ENCODE measurements around the gene MFSD6.

DNA sequence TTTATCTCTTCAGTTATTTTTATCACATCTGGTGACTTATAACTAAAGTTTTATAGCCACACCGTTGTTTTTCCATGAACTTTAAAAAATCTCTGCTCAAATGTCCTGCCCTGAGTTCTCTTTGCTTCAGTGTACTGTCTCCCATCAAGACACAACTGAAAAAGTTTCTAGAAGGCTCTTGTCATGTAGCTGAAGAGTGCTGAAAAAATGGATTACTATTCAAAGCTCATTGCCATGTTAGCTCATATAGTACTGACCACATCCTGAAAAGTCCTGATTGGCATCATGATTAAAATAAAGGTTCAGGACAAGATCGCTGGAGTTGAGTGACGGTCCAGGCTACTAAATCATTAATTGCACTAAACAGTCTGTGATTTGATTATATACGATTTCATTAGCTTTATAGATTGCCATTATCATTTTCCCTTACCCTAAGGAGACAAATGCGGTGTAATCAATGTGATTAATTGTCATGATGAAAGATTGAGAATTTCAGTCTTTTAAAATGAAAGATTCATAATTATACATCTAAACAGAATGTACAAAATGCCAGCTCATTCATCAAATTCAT is 62.2 kb downstream of the MFSD6 start:
- TF ChIP-seq MZF1 (tag by site-specific recombination; IDR thresholded peaks at IDR 0.05; ENCODE audit: borderline replicate concordance) (no peak), ZNF433 (tag by site-specific recombination; IDR thresholded peaks at IDR 0.05; ENCODE audit: low read depth) (no peak), ZBTB20 (tag by site-specific recombination; IDR thresholded peaks at IDR 0.05) (no peak), ZFP3 (tag by site-specific recombination; IDR thresholded peaks at IDR 0.05; ENCODE audit: low read depth) (no peak), ZBTB21 (tag by site-specific recombination; IDR thresholded peaks at IDR 0.05) (no peak), ZNF350 (tag by site-specific recombination; IDR thresholded peaks at IDR 0.05) (no peak), ZNF175 (tag by site-specific recombination; IDR thresholded peaks at IDR 0.05) (no peak), KLF9 (tag by site-specific recombination; IDR thresholded peaks at IDR 0.05; ENCODE audit: low read depth) (no peak), TCF7L2 (IDR thresholded peaks at IDR 0.05; ENCODE audit: borderline replicate concordance, low read depth, low read length) (no peak), ZNF747 (tag by site-specific recombination; IDR thresholded peaks at IDR 0.05) (no peak)
- TF ChIP-seq, protein P1, sequence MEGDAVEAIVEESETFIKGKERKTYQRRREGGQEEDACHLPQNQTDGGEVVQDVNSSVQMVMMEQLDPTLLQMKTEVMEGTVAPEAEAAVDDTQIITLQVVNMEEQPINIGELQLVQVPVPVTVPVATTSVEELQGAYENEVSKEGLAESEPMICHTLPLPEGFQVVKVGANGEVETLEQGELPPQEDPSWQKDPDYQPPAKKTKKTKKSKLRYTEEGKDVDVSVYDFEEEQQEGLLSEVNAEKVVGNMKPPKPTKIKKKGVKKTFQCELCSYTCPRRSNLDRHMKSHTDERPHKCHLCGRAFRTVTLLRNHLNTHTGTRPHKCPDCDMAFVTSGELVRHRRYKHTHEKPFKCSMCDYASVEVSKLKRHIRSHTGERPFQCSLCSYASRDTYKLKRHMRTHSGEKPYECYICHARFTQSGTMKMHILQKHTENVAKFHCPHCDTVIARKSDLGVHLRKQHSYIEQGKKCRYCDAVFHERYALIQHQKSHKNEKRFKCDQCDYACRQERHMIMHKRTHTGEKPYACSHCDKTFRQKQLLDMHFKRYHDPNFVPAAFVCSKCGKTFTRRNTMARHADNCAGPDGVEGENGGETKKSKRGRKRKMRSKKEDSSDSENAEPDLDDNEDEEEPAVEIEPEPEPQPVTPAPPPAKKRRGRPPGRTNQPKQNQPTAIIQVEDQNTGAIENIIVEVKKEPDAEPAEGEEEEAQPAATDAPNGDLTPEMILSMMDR (tag by site-specific recombination; IDR thresholded peaks at IDR 0.05) = no peak
- TF ChIP-seq, protein P2, sequence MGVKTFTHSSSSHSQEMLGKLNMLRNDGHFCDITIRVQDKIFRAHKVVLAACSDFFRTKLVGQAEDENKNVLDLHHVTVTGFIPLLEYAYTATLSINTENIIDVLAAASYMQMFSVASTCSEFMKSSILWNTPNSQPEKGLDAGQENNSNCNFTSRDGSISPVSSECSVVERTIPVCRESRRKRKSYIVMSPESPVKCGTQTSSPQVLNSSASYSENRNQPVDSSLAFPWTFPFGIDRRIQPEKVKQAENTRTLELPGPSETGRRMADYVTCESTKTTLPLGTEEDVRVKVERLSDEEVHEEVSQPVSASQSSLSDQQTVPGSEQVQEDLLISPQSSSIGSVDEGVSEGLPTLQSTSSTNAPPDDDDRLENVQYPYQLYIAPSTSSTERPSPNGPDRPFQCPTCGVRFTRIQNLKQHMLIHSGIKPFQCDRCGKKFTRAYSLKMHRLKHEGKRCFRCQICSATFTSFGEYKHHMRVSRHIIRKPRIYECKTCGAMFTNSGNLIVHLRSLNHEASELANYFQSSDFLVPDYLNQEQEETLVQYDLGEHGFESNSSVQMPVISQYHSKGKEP (tag by site-specific recombination; IDR thresholded peaks at IDR 0.05) = no peak
